ENCODE data around the gene ENDOU. TPM values are rescaled to one million over a fixed set of nuclear protein-coding genes. Genes with fewer than 3 reads are reported as not detected.
A peak's percentile ranks its signal among the peaks of the same experiment; 100 is the strongest.

Gene ENDOU
- total RNA-seq, 1 experiment from 2014 or later = not detected

GRCh38 chr12:47689215-47689614 lies 36.1 kb downstream of the ENDOU start:
- POLR2A ChIA-PET (ENCODE audit: unreplicated experiment) = no interaction called here
- H3K9me2 ChIP-seq (replicated peaks; ENCODE audit: low read length) = no peaks in the 10 kb centered on the region
- H3K79me2 ChIP-seq (ENCODE audit: low read length) = no peaks in the 10 kb centered on the region
- intact Hi-C loops (cut with micrococcal nuclease) = no loop called here
- H3K9me3 ChIP-seq (ENCODE audit: low read length) = no peaks in the 10 kb centered on the region
- H3F3A ChIP-seq (ENCODE audit: low read length, unreplicated experiment) = no peaks in the 10 kb centered on the region
- TF ChIP-seq EZH2phosphoT487 (IDR thresholded peaks at IDR 0.05; ENCODE audit: borderline replicate concordance, low read length) = no peak
- no peak for TF ChIP-seq CTCF (conservative IDR thresholded peaks at IDR 0.05; ENCODE audit: low read depth, low read length)
- TF ChIP-seq EZH2 (IDR thresholded peaks at IDR 0.05; ENCODE audit: low read length, unreplicated experiment) = no peak
- no peaks in the 10 kb centered on the region for H3K4me1 ChIP-seq (ENCODE audit: insufficient read depth, low read length)
- H3K4me2 ChIP-seq (ENCODE audit: low read length) = no peak overlapping the region
- no peak for ATAC-seq
- H3K27ac ChIP-seq (ENCODE audit: low read length) = no peak overlapping the region
- H3K9ac ChIP-seq (ENCODE audit: low read length) = no peak overlapping the region
- no TSS peak for BruUV-seq (replicated peaks)
- no peak overlapping the region for H3K4me3 ChIP-seq (ENCODE audit: low read length)
- DNase-seq = no peak
- peaks cover 19% of the 10 kb centered on the region for H3K36me3 ChIP-seq (ENCODE audit: low read depth, low read length)
- CTCF ChIA-PET = no interaction called here
- no peaks in the 10 kb centered on the region for H3K27me3 ChIP-seq (ENCODE audit: low read length)
- H2AFZ ChIP-seq (ENCODE audit: low read length) = no peak overlapping the region
- H4K20me1 ChIP-seq (ENCODE audit: low read length) = no peaks in the 10 kb centered on the region

- Histone ChIP-seq H3K9ac (ENCODE audit: low read length) (no peak overlapping the region), H3K79me2 (ENCODE audit: low read length) (no peaks in the 10 kb centered on the region), H3K36me3 (ENCODE audit: low read depth, low read length) (peaks cover 11% of the 10 kb centered on the region), H3K4me3 (ENCODE audit: low read length) (no peak overlapping the region), H2AFZ (ENCODE audit: low read length) (no peak overlapping the region), H3K27me3 (ENCODE audit: low read length) (no peaks in the 10 kb centered on the region), H3K4me1 (ENCODE audit: insufficient read depth, low read length) (no peaks in the 10 kb centered on the region), H3K4me2 (ENCODE audit: low read length) (no peak overlapping the region), H3K27ac (ENCODE audit: low read length) (no peak overlapping the region), H4K20me1 (ENCODE audit: low read length) (no peaks in the 10 kb centered on the region), H3K9me2 (replicated peaks; ENCODE audit: low read length) (no peaks in the 10 kb centered on the region), H3K9me3 (ENCODE audit: low read length) (no peaks in the 10 kb centered on the region), H3F3A (ENCODE audit: low read length, unreplicated experiment) (no peaks in the 10 kb centered on the region)
- DNase-seq (no peak), ATAC-seq (no peak)
- intact Hi-C loops (cut with micrococcal nuclease) = no loop called here
- POLR2A ChIA-PET (ENCODE audit: unreplicated experiment) = no interaction called here
- TF ChIP-seq EZH2 (IDR thresholded peaks at IDR 0.05; ENCODE audit: low read length, unreplicated experiment) (no peak), CTCF (conservative IDR thresholded peaks at IDR 0.05; ENCODE audit: low read depth, low read length) (no peak), EZH2phosphoT487 (IDR thresholded peaks at IDR 0.05; ENCODE audit: borderline replicate concordance, low read length) (no peak)
- CTCF ChIA-PET = interaction anchor here (1.2 kb wide), 1 partner anchor 141 kb away, joined by 3 read pairs; no protein-coding TSS in a partner anchor
- no TSS peak for BruUV-seq (replicated peaks)
Observed at GRCh38 chr12:47687636-47688035, 37.7 kb downstream of the ENDOU start.

- POLR2A ChIA-PET (ENCODE audit: unreplicated experiment) = no interaction called here
- Histone ChIP-seq H3K36me3 (ENCODE audit: low read depth, low read length) (peaks cover 11% of the 10 kb centered on the region), H3K27ac (ENCODE audit: low read length) (no peak overlapping the region), H3K9me3 (ENCODE audit: low read length) (no peaks in the 10 kb centered on the region), H2AFZ (ENCODE audit: low read length) (no peak overlapping the region), H3K9ac (ENCODE audit: low read length) (no peak overlapping the region), H3K27me3 (ENCODE audit: low read length) (no peaks in the 10 kb centered on the region), H3K4me3 (ENCODE audit: low read length) (no peak overlapping the region), H3F3A (ENCODE audit: low read length, unreplicated experiment) (no peaks in the 10 kb centered on the region), H3K4me1 (ENCODE audit: insufficient read depth, low read length) (no peaks in the 10 kb centered on the region), H3K4me2 (ENCODE audit: low read length) (no peak overlapping the region), H3K9me2 (replicated peaks; ENCODE audit: low read length) (no peaks in the 10 kb centered on the region), H4K20me1 (ENCODE audit: low read length) (no peaks in the 10 kb centered on the region), H3K79me2 (ENCODE audit: low read length) (no peaks in the 10 kb centered on the region)
- ATAC-seq = no peak
- DNase-seq = peak; percentile 55
- no TSS peak for BruUV-seq (replicated peaks)
- intact Hi-C loops (cut with micrococcal nuclease) = loop anchor here (1.0 kb wide), 3 partner anchors 34 to 654 kb away; no protein-coding TSS in a partner anchor
- CTCF ChIA-PET = interaction anchor here (0.5 to 1.2 kb wide), 5 partner anchors 19 to 654 kb away, joined by 3 to 10 read pairs (median 3); partner anchors contain the start of gene RPAP3
- TF ChIP-seq CTCF (conservative IDR thresholded peaks at IDR 0.05; ENCODE audit: low read depth, low read length) (peak; percentile 72), EZH2phosphoT487 (IDR thresholded peaks at IDR 0.05; ENCODE audit: borderline replicate concordance, low read length) (no peak), EZH2 (IDR thresholded peaks at IDR 0.05; ENCODE audit: low read length, unreplicated experiment) (no peak)
Observed at GRCh38 chr12:47686645-47687240, 38.5 kb downstream of the ENDOU start.

Data from PC-3 (cell line).